Type B pancreatic cell (in vitro differentiated cells): Measurements from ENCODE around the gene ANKRD13A. TPM values are rescaled to one million over a fixed set of nuclear protein-coding genes. Genes with fewer than 3 reads are reported as not detected.
"Not testable (repeated sequence)": the region's sequence is repeated elsewhere in the genome, so short reads cannot be mapped to it uniquely, and the experiment has no call there.

Source experiments
- DNase-seq: peaks from one replicate; pipeline ENCODE4 v3.0.0; 2021; ENCODE audit warnings: mixed read lengths; ENCODE audit not compliant: unreplicated experiment; ENCODE audit errors: extremely low spot score
- H3K27ac Mint-ChIP-seq: 2 replicates; pipeline ENCODE4 v1.8.0; 2021; ENCODE audit warnings: mild to moderate bottlenecking, mixed read lengths
- H3K27me3 Mint-ChIP-seq: 2 replicates; pipeline ENCODE4 v1.8.0; 2021; ENCODE audit warnings: mixed read lengths
- H3K36me3 Mint-ChIP-seq: 2 replicates; pipeline ENCODE4 v1.8.0; 2021; ENCODE audit warnings: mixed read lengths
- H3K4me1 Mint-ChIP-seq: one replicate; pipeline ENCODE4 v1.8.0; 2021; ENCODE audit warnings: mixed read lengths; ENCODE audit not compliant: unreplicated experiment
- H3K4me3 Mint-ChIP-seq: 2 replicates; pipeline ENCODE4 v1.8.0; 2021; ENCODE audit warnings: mild to moderate bottlenecking, mixed read lengths
- H3K9me3 Mint-ChIP-seq: 2 replicates; pipeline ENCODE4 v1.8.0; 2021; ENCODE audit warnings: mixed read lengths
- CTCF ChIP-seq: fragments of 200-600 bp; sonication (generic); conservative IDR thresholded peaks from 2 replicates; pipeline ENCODE4 v1.5.0; 2021; ENCODE audit warnings: antibody characterized with exemption, mild to moderate bottlenecking
- total RNA-seq: library from RNA; stranded (reverse); gene quantifications from 2 replicates; pipeline ENCODE4 v1.2.1, GENCODE V29; 2021; ENCODE audit warnings: low replicate concordance

ANKRD13A gene
- total RNA-seq, 1 donor from 2014 or later: 34.6 TPM

- no peak overlapping the region for H3K27ac Mint-ChIP-seq
- no peaks in the 10 kb centered on the region for H3K36me3 Mint-ChIP-seq
- H3K27me3 Mint-ChIP-seq: peaks cover 3% of the 10 kb centered on the region
- no peak for TF ChIP-seq CTCF
- H3K4me1 Mint-ChIP-seq: peaks cover 17% of the 10 kb centered on the region
- H3K9me3 Mint-ChIP-seq: no peaks in the 10 kb centered on the region
- H3K4me3 Mint-ChIP-seq: peak overlapping the region; percentile 41
- no peak for DNase-seq
Measured at GRCh38 chr12:110050927-110051326, 51.7 kb downstream of the ANKRD13A start.

- peaks cover 15% of the 10 kb centered on the region for H3K27me3 Mint-ChIP-seq
- DNase-seq, H3K9me3 Mint-ChIP-seq, H3K36me3 Mint-ChIP-seq, H3K4me3 Mint-ChIP-seq, H3K4me1 Mint-ChIP-seq: not testable (repeated sequence)
- peak overlapping the region; percentile 43 for H3K27ac Mint-ChIP-seq
Measured at GRCh38 chr12:110055375-110056352, 56.4 kb downstream of the ANKRD13A start.

DNA sequence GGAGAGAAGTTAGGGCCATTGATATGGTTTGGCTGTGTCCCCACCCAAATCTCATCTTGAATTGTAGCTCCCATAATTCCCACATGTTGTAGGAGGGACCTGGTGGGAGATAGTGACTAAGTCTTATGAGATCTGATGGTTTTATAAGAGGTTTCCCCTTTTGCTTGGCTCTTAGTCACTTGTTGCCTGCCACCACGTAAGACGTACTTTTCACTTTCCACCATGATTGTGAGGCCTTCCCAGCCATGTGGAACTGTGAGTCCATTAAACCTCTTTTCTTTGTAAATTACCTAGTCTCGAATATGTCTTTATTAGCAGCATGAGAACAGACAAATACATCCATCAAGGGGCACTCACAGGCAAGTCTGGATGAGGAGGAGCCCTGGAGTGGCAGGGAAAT lies 57.4 kb downstream of the ANKRD13A start:
- not testable (repeated sequence) for DNase-seq, H3K27ac Mint-ChIP-seq, H3K36me3 Mint-ChIP-seq, H3K9me3 Mint-ChIP-seq, H3K4me3 Mint-ChIP-seq, H3K4me1 Mint-ChIP-seq
- H3K27me3 Mint-ChIP-seq: peaks cover 15% of the 10 kb centered on the region

- peaks cover 6% of the 10 kb centered on the region for H3K4me1 Mint-ChIP-seq
- no peak overlapping the region for H3K27ac Mint-ChIP-seq
- TF ChIP-seq CTCF: no peak
- H3K4me3 Mint-ChIP-seq: no peak overlapping the region
- no peaks in the 10 kb centered on the region for H3K9me3 Mint-ChIP-seq
- peaks cover 15% of the 10 kb centered on the region for H3K27me3 Mint-ChIP-seq
- H3K36me3 Mint-ChIP-seq: no peaks in the 10 kb centered on the region
- no peak for DNase-seq
Measured at GRCh38 chr12:110058875-110059615, 59.8 kb downstream of the ANKRD13A start.

DNA sequence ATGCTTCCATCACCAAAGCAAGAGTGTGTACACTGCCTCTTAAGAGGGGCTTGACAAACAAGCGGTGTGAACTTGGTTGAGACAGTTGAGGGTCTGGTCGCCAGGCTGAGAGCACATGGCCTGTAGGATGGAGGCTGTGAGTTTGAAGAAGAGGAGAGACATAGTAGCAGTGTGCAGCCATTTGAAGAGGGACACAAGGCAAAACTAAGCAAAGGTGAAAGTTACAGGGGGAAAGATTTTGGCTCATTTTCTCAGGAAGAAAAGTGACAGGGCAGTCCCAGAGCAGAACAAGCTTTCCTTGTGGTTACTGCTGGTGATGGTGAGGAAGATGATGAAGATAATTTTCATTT lies 60.4 kb downstream of the ANKRD13A start:
- Mint-ChIP-seq H3K36me3 (no peaks in the 10 kb centered on the region), H3K9me3 (no peaks in the 10 kb centered on the region), H3K27me3 (peaks cover 13% of the 10 kb centered on the region), H3K27ac (no peak overlapping the region), H3K4me3 (no peak overlapping the region), H3K4me1 (peaks cover 6% of the 10 kb centered on the region)
- DNase-seq: no peak
- TF ChIP-seq CTCF: no peak

DNA sequence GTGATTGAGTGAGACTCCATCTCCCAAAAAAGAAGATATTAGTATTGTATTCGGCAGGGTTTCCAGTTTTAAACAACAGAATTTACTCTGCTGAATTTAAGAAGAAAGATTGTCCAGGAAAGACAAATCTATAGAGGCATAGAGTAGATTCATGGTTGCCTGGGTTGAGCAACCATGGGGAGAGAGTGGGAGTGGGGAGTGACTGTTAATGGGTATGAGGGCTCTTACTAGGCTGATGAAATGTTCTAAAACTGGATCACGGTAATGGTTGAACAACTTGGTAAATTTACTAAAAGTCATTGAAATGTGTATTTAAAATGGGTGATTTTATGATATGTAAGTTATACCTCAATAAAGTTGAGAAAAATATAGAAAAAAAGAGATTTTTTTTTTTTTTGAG lies 63.0 kb downstream of the ANKRD13A start:
- Mint-ChIP-seq H3K4me3 (no peak overlapping the region), H3K27me3 (peaks cover 13% of the 10 kb centered on the region), H3K36me3 (no peaks in the 10 kb centered on the region), H3K9me3 (no peaks in the 10 kb centered on the region), H3K4me1 (no peaks in the 10 kb centered on the region), H3K27ac (no peak overlapping the region)
- DNase-seq: no peak
- no peak for TF ChIP-seq CTCF
